ENCODE data around the gene CHSY3. TPM values are rescaled to one million over a fixed set of nuclear protein-coding genes. Genes with fewer than 3 reads are reported as not detected.

CHSY3 gene
- total RNA-seq, result 1 to 10 TPM in 3 of 4 donors, under 1 TPM in 1; 0.51 to 7.8 (median 2.2) TPM

DNA sequence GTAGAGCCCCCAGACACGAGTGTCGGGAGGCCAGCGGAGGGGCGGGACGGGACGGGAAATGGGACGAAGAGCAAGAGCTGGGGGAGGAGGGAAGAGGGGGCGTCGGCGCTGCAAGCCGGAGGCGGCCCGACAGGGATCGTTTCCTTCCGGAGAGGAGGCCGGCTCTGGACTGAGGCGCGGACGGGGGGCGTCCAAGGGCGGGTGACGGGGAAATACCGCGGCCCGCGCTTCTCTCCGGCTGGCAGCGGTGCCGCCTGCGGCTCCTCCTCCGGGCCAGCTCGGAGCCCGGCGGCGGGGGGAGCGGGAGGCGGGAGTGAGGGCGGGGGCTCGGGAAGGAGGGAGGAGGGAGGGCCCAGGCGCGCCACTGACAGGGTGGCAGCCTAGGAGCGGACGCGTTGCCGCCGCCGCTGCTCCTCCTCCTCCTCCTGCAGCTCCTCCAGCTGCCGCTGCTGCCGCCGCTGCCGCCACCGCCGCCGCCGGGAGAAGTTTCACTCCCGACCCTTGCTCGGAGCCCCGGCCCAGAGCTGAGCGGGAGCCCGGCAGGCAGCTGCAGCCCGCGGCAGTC lies at the start of gene CHSY3:
CHSY3 (plus strand) TSS at position 364 of the 565 bp plus-strand sequence.
- H3K4me3 ChIP-seq, result peak within 1 kb of the TSS; percentile 68 to 84 (median 76)
- H3K27me3 ChIP-seq, result peaks cover 5 to 17% (median 6%) of the 10 kb centered on the region in 3 donors
- H3K4me1 ChIP-seq, result peaks cover 9 to 19% of the 10 kb centered on the region in 2 donors
- peak; percentile 38 to 63 for TF ChIP-seq POLR2A (IDR thresholded peaks at IDR 0.05)
- TF ChIP-seq, protein P1, sequence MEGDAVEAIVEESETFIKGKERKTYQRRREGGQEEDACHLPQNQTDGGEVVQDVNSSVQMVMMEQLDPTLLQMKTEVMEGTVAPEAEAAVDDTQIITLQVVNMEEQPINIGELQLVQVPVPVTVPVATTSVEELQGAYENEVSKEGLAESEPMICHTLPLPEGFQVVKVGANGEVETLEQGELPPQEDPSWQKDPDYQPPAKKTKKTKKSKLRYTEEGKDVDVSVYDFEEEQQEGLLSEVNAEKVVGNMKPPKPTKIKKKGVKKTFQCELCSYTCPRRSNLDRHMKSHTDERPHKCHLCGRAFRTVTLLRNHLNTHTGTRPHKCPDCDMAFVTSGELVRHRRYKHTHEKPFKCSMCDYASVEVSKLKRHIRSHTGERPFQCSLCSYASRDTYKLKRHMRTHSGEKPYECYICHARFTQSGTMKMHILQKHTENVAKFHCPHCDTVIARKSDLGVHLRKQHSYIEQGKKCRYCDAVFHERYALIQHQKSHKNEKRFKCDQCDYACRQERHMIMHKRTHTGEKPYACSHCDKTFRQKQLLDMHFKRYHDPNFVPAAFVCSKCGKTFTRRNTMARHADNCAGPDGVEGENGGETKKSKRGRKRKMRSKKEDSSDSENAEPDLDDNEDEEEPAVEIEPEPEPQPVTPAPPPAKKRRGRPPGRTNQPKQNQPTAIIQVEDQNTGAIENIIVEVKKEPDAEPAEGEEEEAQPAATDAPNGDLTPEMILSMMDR (IDR thresholded peaks at IDR 0.05 in 4 of 5, conservative IDR thresholded peaks at IDR 0.05 in 1 of 5), result peak in 2 of 5 experiments; percentile 30 to 53
- no peaks in the 10 kb centered on the region for H3K36me3 ChIP-seq
- in situ Hi-C loops (cut with MboI; ENCODE audit: low sequenced_read_pairs in 4 of 4) (loop anchor here in 1 of 4 donors (25.0 kb wide), 1 partner anchor 1208 kb away; no protein-coding TSS in a partner anchor), intact Hi-C loops (cut with DNase I; ENCODE audit: low total_unique reads) (loop anchor here (5.0 to 10.0 kb wide), 2 partner anchors 1208 to 1511 kb away; no protein-coding TSS in a partner anchor)
- ATAC-seq, result peak; percentile 85 to 87
- no peaks in the 10 kb centered on the region for H3K9me3 ChIP-seq
- H3K27ac ChIP-seq, result peak within 1 kb of the TSS; percentile 71 to 80 (median 75)
- peak; percentile 69 to 75 for DNase-seq

DNA sequence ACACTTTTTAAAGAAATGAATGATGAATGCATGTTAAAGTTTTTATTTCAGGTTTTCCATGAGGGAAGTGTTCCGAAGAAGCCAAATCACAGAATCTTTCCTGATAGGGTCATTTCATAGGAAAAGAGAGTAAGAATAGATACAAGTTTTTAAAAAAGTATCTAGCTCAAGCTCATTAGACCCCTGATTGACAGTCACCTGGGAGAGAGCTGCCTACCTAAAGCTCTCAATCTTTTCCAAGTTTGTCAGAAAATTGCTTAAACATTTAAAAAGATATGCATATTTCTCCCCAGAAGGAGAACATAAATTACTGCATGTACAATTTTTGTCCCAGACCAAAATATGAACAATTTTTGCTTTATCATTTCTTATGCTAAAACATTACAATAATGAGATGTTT lies 47.9 kb upstream of the CHSY3 start:
- H3K4me3 ChIP-seq, result no peak overlapping the region
- TF ChIP-seq, protein P1 (IDR thresholded peaks at IDR 0.05 in 4 of 5, conservative IDR thresholded peaks at IDR 0.05 in 1 of 5), result no peak
- TF ChIP-seq POLR2A (IDR thresholded peaks at IDR 0.05), result no peak
- H3K36me3 ChIP-seq, result no peaks in the 10 kb centered on the region
- no peaks in the 10 kb centered on the region for H3K27me3 ChIP-seq
- H3K27ac ChIP-seq, result no peak overlapping the region
- no peaks in the 10 kb centered on the region for H3K9me3 ChIP-seq
- intact Hi-C loops (cut with DNase I; ENCODE audit: low total_unique reads), result no loop called here
- no peak for DNase-seq
- peaks cover 0 to 5% of the 10 kb centered on the region in 2 donors for H3K4me1 ChIP-seq
- no peak for ATAC-seq
- in situ Hi-C loops (cut with MboI; ENCODE audit: low sequenced_read_pairs in 4 of 4), result no loop called here

DNA sequence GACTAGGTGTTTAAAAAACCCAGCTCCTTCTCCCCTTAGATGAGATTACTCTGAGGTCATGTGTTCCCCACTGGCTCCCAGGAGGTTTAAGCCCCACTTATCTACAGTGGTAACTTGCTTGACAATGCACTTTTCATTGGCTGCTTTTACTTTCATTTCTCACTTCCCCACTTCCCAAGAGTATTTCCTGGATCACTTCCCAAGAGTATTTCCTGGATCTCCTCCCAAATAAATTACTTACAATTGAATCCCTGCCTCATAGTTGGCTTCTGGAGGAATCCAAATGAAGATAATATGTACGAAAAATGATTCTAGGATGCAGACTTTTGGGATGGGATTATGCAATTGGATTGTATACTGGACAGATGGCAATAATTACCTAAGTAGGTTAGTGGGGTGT lies 47.1 kb upstream of the CHSY3 start:
- no peak overlapping the region for H3K4me3 ChIP-seq
- H3K9me3 ChIP-seq, result no peaks in the 10 kb centered on the region
- no peaks in the 10 kb centered on the region for H3K27me3 ChIP-seq
- peaks cover 0 to 5% of the 10 kb centered on the region in 2 donors for H3K4me1 ChIP-seq
- in situ Hi-C loops (cut with MboI; ENCODE audit: low sequenced_read_pairs in 4 of 4), result no loop called here
- intact Hi-C loops (cut with DNase I; ENCODE audit: low total_unique reads), result no loop called here
- no peak overlapping the region for H3K27ac ChIP-seq
- TF ChIP-seq, protein P1 (IDR thresholded peaks at IDR 0.05 in 4 of 5, conservative IDR thresholded peaks at IDR 0.05 in 1 of 5), result no peak
- no peak for TF ChIP-seq POLR2A (IDR thresholded peaks at IDR 0.05)
- no peaks in the 10 kb centered on the region for H3K36me3 ChIP-seq
- no peak for ATAC-seq
- no peak for DNase-seq

DNA sequence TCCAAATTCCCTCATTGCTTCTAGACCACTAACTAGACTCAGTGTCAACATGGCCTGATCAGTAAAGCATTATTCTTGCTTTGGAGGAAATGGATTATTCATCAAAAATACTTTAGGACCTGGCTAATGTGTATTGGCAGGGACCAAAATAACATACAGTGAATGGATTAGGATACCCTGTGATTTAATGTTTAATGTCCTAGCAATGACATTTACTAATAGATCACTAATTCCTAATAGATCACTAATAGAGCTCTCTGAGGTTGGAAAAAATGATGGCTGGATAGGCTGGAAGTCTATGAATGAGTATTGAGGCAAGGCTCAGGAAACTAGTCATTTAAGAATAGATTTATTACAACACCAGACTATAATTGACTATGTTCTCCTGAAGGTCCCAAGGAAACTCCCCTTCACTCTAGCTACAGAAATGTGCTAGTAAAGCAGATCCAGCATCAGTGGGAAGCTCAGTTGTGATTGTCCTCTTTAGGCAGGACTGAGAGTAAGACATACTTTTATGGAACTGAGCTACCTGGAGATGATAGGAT lies 46.1 kb upstream of the CHSY3 start:
- ATAC-seq, result no peak
- Histone ChIP-seq H3K4me1 (peaks cover 0 to 5% of the 10 kb centered on the region in 2 donors), H3K27ac (no peak overlapping the region), H3K9me3 (no peaks in the 10 kb centered on the region), H3K27me3 (no peaks in the 10 kb centered on the region), H3K36me3 (no peaks in the 10 kb centered on the region), H3K4me3 (no peak overlapping the region)
- intact Hi-C loops (cut with DNase I; ENCODE audit: low total_unique reads) (no loop called here), in situ Hi-C loops (cut with MboI; ENCODE audit: low sequenced_read_pairs in 4 of 4) (no loop called here)
- TF ChIP-seq POLR2A (IDR thresholded peaks at IDR 0.05), result no peak
- TF ChIP-seq, protein P1 (IDR thresholded peaks at IDR 0.05 in 4 of 5, conservative IDR thresholded peaks at IDR 0.05 in 1 of 5), result no peak
- DNase-seq, result no peak

All from gastrocnemius medialis (tissue), 4 donors.